Osteocyte (in vitro differentiated cells): ENCODE data around the gene MUC3A. TPM values are rescaled to one million over a fixed set of nuclear protein-coding genes. Genes with fewer than 3 reads are reported as not detected.

Experiments used
- DNase-seq: peaks from one replicate; pipeline ENCODE4 v3.0.0; 2021; ENCODE audit warnings: mixed read lengths; ENCODE audit not compliant: unreplicated experiment; ENCODE audit errors: extremely low spot score
- H3K27ac Mint-ChIP-seq: one replicate; pipeline ENCODE4 v1.8.0; 2021; ENCODE audit warnings: mild to moderate bottlenecking, mixed read lengths; ENCODE audit not compliant: unreplicated experiment
- H3K27me3 Mint-ChIP-seq: one replicate; pipeline ENCODE4 v1.8.0; 2021; ENCODE audit warnings: mixed read lengths; ENCODE audit not compliant: unreplicated experiment
- H3K36me3 Mint-ChIP-seq: one replicate; pipeline ENCODE4 v1.8.0; 2021; ENCODE audit warnings: mixed read lengths; ENCODE audit not compliant: unreplicated experiment
- H3K4me1 Mint-ChIP-seq: one replicate; pipeline ENCODE4 v1.8.0; 2021; ENCODE audit warnings: mixed read lengths; ENCODE audit not compliant: unreplicated experiment
- H3K4me3 Mint-ChIP-seq: one replicate; pipeline ENCODE4 v1.8.0; 2021; ENCODE audit warnings: mild to moderate bottlenecking, moderate library complexity, mixed read lengths; ENCODE audit not compliant: unreplicated experiment
- H3K9me3 Mint-ChIP-seq: one replicate; pipeline ENCODE4 v1.8.0; 2021; ENCODE audit warnings: mixed read lengths; ENCODE audit not compliant: unreplicated experiment
- total RNA-seq: library from RNA; stranded (reverse); gene quantifications from 2 replicates; pipeline ENCODE4 v1.2.1, GENCODE V29; 2021
- TF ChIP-seq, protein P1 (sequence below): fragments of 200-600 bp; sonication (generic); IDR thresholded peaks from 2 replicates; pipeline ENCODE4 v1.5.0; 2021; ENCODE audit warnings: antibody characterized with exemption, mild to moderate bottlenecking, moderate library complexity

MUC3A gene
- total RNA-seq, 1 donor from 2014 or later = not detected

DNA sequence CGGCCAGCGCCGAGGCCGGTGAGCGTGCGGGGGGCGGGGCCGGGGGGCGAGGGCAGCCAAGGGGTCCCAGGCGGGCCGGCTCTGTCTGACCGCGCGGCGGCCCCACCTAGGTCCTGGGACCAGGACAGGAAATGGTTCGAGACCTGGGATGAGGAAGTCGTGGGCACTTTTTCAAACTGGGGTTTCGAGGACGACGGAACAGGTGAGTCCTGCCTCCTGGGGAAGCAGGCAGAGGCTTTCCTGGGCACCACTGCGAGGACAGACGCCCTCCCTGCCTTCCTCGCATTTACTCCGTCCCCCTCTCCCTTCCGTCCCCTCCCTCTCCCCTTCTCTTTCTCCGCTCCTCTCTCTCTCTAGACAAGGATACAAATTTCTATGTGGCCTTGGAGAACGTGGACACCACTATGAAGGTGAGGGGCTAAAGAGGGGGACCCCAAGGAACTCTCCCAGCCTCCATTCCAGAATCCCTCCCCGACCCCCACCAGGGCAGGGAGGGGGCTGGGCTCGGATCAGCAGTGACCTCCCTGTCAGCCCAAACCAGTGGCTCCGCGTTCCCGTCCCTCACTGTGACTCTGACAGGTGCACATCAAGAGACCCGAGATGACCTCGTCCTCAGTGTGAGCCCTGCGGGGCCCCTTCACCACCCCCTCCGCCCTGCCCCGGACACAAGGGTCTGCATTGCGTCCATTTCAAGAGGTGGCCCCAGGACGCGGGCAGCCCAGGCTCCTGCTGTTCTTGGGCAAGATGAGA lies 17.4 kb downstream of the MUC3A start:
- no peaks in the 10 kb centered on the region for H3K36me3 Mint-ChIP-seq
- no peak overlapping the region for H3K27ac Mint-ChIP-seq
- H3K27me3 Mint-ChIP-seq = peaks cover 57% of the 10 kb centered on the region
- H3K9me3 Mint-ChIP-seq = no peaks in the 10 kb centered on the region
- H3K4me3 Mint-ChIP-seq = no peak overlapping the region
- TF ChIP-seq, protein P1, sequence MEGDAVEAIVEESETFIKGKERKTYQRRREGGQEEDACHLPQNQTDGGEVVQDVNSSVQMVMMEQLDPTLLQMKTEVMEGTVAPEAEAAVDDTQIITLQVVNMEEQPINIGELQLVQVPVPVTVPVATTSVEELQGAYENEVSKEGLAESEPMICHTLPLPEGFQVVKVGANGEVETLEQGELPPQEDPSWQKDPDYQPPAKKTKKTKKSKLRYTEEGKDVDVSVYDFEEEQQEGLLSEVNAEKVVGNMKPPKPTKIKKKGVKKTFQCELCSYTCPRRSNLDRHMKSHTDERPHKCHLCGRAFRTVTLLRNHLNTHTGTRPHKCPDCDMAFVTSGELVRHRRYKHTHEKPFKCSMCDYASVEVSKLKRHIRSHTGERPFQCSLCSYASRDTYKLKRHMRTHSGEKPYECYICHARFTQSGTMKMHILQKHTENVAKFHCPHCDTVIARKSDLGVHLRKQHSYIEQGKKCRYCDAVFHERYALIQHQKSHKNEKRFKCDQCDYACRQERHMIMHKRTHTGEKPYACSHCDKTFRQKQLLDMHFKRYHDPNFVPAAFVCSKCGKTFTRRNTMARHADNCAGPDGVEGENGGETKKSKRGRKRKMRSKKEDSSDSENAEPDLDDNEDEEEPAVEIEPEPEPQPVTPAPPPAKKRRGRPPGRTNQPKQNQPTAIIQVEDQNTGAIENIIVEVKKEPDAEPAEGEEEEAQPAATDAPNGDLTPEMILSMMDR = no peak
- H3K4me1 Mint-ChIP-seq = peaks cover 12% of the 10 kb centered on the region
- DNase-seq = peak; percentile 86

DNA sequence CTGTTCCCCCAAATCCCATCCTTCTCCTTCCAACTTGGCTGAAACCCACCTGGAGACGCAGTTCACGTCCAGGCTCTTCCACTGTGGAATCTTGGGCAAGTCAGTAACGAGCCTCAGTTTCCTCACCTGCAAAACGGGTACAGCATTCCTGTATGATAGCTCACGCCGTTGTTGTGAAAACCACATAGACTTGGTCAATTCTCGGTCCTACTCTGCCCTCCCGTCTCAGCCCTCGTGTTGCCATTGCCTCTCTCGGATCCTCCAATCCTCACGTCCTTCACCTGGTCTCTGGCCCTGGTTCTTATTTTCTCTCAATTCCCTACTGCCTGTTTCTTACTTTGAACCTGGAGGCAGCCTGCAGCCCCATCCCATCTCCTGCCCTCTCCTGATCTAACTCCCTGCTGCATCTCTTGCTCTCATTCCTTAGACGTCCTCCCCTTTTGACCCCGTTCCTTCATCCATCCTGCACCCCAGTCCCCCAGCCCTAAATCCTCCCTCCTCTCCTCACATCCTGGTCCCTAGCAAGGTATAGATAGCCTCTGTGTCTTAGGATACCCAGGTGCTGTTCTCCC lies 18.0 kb downstream of the MUC3A start:
- no peak overlapping the region for H3K27ac Mint-ChIP-seq
- H3K36me3 Mint-ChIP-seq = no peaks in the 10 kb centered on the region
- H3K4me3 Mint-ChIP-seq = no peak overlapping the region
- no peak for DNase-seq
- TF ChIP-seq, protein P1 = no peak
- H3K4me1 Mint-ChIP-seq = peaks cover 12% of the 10 kb centered on the region
- H3K27me3 Mint-ChIP-seq = peaks cover 60% of the 10 kb centered on the region
- H3K9me3 Mint-ChIP-seq = no peaks in the 10 kb centered on the region

DNA sequence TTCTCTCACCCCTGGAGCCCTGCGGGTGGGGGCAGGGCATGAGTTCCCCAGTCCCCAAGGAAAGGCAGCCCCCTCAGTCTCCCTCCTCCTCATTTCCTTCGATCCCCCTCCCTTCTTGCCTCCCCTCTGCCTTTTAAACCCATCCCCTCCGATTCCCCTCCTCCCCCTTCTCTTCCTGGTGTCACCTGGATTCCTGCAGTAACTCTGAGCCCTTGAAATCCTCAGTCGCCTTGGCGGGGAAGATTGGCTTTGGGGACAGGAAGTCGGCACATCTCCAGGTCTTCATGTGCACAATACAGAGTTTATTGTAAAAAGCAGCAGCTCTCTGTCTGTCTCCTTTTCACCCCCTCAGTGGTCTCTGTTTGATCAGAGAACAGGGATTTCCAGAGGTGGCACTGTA lies 18.7 kb downstream of the MUC3A start:
- H3K4me3 Mint-ChIP-seq = no peak overlapping the region
- TF ChIP-seq, protein P1 = no peak
- H3K36me3 Mint-ChIP-seq = no peaks in the 10 kb centered on the region
- H3K27me3 Mint-ChIP-seq = peaks cover 54% of the 10 kb centered on the region
- no peaks in the 10 kb centered on the region for H3K9me3 Mint-ChIP-seq
- DNase-seq = no peak
- H3K27ac Mint-ChIP-seq = no peak overlapping the region
- H3K4me1 Mint-ChIP-seq = peaks cover 12% of the 10 kb centered on the region

DNA sequence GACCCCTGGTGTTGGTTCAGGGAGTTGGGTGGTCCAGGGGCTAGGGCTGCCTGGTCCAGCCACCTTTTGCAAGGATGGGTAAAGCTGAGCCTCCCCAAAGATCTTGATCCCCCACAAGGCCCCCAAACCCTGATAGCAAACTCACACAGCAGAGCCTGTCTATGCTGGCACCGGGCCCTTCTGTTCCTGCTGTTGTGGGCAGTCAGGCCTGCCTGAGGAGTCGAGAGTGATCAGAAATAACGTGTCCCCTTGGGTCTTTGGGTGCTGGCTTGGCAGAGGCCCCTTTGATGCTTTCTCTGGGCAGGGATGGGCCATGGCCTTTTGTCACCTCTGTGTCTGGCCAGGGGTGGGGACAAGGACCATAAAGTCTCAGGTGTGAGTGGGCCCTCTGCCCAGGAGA lies 19.3 kb downstream of the MUC3A start:
- peaks cover 12% of the 10 kb centered on the region for H3K4me1 Mint-ChIP-seq
- H3K9me3 Mint-ChIP-seq = no peaks in the 10 kb centered on the region
- no peak for DNase-seq
- no peak overlapping the region for H3K4me3 Mint-ChIP-seq
- H3K36me3 Mint-ChIP-seq = no peaks in the 10 kb centered on the region
- H3K27ac Mint-ChIP-seq = no peak overlapping the region
- peaks cover 50% of the 10 kb centered on the region for H3K27me3 Mint-ChIP-seq
- TF ChIP-seq, protein P1 = no peak

DNA sequence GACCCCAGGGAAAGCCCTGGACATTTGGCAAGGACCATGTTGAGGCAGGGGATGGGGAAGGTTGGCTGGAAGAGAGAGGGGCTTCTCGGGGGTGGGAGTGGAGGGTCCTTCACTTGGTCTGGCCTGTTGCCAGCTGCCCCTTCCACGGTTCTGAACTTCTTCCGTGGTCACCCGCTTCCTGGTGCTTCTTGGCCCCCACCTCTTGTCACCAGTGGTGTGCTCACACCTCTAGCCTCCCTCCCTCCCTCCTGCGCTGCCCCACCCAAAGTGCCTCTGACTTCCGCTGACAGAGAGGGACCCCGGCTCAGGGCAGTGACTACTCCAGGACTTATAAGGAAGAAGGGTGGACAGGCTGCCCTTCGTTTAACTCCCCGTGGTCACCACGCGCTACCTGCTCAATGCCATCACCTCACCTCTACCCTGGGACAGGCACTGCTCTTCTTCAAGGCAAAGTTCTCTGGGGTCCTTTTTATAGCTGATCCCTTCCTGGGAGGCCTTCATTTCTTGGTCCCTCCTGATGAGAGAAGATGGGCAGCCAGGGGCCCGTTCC lies 19.8 kb downstream of the MUC3A start, which contains the start of gene MUC12:
MUC12 (plus strand) TSS at position 500 of the 550 bp plus-strand sequence. CDS start 58 bp downstream, outside the sequence.
- TF ChIP-seq, protein P1 = no peak
- Mint-ChIP-seq H3K27me3 (peaks cover 46% of the 10 kb centered on the region), H3K27ac (no peak within 1 kb of the TSS), H3K36me3 (no peaks in the 10 kb centered on the region), H3K9me3 (peaks cover 3% of the 10 kb centered on the region), H3K4me1 (peaks cover 12% of the 10 kb centered on the region), H3K4me3 (no peak within 1 kb of the TSS)
- DNase-seq = no peak
